IMR-90 (cell line): Measurements from ENCODE around the gene DISC1.

Source experiments
- BHLHE40 ChIP-seq: fragments of 150-350 bp; IDR thresholded peaks from 2 replicates; pipeline ENCODE4 v1.6.1; 2016; ENCODE audit warnings: mild to moderate bottlenecking, low read depth, low read length
- CEBPB ChIP-seq: IDR thresholded peaks from 2 replicates; pipeline ENCODE4 v1.6.1; 2012; ENCODE audit warnings: low read depth, low read length, improper control_type of control experiment
- POLR2A ChIP-seq: IDR thresholded peaks from 2 replicates; pipeline ENCODE4 v1.6.1; 2012; ENCODE audit warnings: mild to moderate bottlenecking, low read depth, low read length
- RAD21 ChIP-seq: IDR thresholded peaks from 2 replicates; pipeline ENCODE4 v1.6.1; 2012; ENCODE audit warnings: low read length, improper control_type of control experiment
- RCOR1 ChIP-seq: IDR thresholded peaks from 2 replicates; pipeline ENCODE4 v1.6.1; 2012; ENCODE audit warnings: mild to moderate bottlenecking, low read length, improper control_type of control experiment; ENCODE audit not compliant: insufficient replicate concordance
- TF ChIP-seq, protein P1 (sequence below): conservative IDR thresholded peaks from 2 replicates; pipeline ENCODE4 v1.5.1; 2012; ENCODE audit warnings: mild to moderate bottlenecking, low read depth, low read length, improper control_type of control experiment
- TF ChIP-seq, protein P2 (sequence below): fragments of 150-350 bp; IDR thresholded peaks from 2 replicates; pipeline ENCODE4 v1.6.1; 2017; ENCODE audit warnings: mild to moderate bottlenecking, antibody characterized with exemption, low read length, low read depth

- TF ChIP-seq, protein P1, sequence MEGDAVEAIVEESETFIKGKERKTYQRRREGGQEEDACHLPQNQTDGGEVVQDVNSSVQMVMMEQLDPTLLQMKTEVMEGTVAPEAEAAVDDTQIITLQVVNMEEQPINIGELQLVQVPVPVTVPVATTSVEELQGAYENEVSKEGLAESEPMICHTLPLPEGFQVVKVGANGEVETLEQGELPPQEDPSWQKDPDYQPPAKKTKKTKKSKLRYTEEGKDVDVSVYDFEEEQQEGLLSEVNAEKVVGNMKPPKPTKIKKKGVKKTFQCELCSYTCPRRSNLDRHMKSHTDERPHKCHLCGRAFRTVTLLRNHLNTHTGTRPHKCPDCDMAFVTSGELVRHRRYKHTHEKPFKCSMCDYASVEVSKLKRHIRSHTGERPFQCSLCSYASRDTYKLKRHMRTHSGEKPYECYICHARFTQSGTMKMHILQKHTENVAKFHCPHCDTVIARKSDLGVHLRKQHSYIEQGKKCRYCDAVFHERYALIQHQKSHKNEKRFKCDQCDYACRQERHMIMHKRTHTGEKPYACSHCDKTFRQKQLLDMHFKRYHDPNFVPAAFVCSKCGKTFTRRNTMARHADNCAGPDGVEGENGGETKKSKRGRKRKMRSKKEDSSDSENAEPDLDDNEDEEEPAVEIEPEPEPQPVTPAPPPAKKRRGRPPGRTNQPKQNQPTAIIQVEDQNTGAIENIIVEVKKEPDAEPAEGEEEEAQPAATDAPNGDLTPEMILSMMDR: no peak
- no peak for TF ChIP-seq POLR2A
- TF ChIP-seq CEBPB: no peak
- TF ChIP-seq, protein P2, sequence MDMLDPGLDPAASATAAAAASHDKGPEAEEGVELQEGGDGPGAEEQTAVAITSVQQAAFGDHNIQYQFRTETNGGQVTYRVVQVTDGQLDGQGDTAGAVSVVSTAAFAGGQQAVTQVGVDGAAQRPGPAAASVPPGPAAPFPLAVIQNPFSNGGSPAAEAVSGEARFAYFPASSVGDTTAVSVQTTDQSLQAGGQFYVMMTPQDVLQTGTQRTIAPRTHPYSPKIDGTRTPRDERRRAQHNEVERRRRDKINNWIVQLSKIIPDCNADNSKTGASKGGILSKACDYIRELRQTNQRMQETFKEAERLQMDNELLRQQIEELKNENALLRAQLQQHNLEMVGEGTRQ: no peak
- TF ChIP-seq RAD21: no peak
- TF ChIP-seq RCOR1: no peak
- TF ChIP-seq BHLHE40: no peak
Observed at GRCh38 chr1:231943084-231943483, 316.5 kb downstream of the DISC1 start.
